Amniotic stem cell (primary cell): ENCODE data around the gene ANGPT4.
"Not testable (repeated sequence)": the region's sequence is repeated elsewhere in the genome, so short reads cannot be mapped to it uniquely, and the experiment has no call there.

Source experiments
- DNase-seq: peaks from one replicate; lab custom pipeline; 2025; lab: John Stamatoyannopoulos, UW

The ANGPT4 gene

DNA sequence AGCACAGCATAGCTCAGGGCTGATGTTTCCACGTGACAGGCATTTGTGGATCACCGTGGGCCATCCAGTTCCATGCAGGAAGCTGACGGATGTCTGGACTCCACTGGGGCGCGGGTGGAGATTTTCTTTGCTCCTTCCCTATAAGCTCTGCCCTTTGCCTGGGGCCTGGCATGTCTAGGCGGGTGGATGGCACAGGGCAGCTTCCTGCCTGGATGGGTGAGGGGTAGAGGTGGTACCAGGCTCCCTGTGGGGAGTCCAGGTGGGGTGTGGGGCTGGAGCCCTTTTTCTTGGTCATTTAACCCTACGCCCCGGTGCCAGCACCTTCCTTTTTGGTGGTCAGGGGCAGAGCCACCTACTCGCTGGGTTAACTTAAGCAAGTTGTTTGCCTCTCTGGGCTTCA, 72.2 kb downstream of the ANGPT4 start:
- no peak for DNase-seq

GRCh38 chr20:842547-842940, 73.6 kb downstream of the ANGPT4 start:
- no peak for DNase-seq

DNA sequence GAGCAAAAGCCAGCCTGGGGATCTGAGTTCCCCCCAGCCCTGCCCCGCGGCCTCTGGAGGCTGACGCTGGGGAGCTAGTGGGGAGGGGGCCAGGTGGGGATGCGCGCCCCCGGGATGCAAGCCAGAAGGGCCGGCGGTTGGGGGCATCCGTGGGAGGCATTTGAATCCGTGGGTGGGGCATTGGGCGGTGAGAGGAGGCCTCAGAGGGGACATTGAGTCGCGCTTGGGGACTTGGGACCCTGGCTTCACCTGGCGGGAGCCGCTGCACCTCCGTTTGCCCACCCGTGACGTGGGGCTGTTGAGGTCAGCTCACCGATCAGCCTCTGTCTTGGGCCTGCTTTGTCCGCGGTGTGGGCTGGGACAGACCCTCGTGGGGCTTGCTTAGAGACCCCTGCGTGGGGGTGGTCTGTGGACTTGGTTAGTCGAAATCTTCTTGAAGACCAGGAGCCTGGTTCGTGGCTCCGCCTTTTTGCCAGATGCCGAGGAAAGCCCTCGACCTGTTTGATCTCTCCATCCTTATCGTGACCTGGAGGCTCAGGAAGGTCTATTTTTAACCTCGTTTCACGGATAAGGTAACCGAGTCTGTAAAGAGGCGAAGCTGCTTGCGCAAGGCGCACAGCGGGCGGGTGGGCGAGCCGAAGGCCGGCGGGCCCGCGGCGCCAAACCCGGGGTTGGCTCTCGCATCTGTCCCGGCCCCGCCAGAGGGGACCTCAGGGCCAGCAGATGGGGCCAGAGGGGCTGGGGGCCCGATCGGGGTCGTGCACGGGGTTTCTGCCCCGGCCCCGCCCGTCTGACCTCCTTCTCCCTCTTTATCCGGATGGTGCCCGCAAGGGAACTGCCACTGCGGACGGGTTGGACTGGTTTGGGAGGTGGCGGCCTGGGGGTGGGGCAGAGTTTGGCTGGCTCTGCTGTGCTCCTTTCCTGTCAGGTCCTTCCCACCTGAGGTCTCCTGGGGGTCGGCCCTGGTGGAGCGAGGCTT, 74.3 kb downstream of the ANGPT4 start:
- no peak for DNase-seq

- DNase-seq, result no peak
These were observed 75.1 kb downstream of the ANGPT4 start for GRCh38 chr20:840858-841567.

GRCh38 chr20:840503-840857, 75.7 kb downstream of the ANGPT4 start:
- no peak for DNase-seq

DNA sequence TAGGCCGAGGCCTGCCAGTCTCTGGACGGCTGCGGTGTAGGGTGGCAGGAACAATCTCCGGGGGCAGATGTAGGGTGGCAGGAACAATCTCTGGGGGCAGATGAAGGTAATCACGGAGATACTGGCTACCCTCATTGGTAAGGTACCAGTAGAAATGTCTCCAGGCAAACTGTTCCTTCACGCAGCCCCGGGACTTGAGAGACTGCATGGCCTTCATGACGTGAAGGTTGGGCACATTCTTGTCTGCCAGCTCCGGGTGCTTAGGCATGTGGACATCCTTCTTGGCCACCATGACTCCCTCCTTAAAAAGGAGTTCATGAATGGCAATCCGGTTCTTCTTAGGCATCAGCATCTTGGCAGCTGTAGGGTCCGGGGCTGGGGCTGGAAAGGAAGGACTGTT, 76.5 kb downstream of the ANGPT4 start:
- DNase-seq, result no peak

- DNase-seq, result no peak
These were observed 77.1 kb downstream of the ANGPT4 start for GRCh38 chr20:839015-839414.

- DNase-seq, result no peak
These were observed 79.9 kb downstream of the ANGPT4 start for GRCh38 chr20:836190-836589.

DNA sequence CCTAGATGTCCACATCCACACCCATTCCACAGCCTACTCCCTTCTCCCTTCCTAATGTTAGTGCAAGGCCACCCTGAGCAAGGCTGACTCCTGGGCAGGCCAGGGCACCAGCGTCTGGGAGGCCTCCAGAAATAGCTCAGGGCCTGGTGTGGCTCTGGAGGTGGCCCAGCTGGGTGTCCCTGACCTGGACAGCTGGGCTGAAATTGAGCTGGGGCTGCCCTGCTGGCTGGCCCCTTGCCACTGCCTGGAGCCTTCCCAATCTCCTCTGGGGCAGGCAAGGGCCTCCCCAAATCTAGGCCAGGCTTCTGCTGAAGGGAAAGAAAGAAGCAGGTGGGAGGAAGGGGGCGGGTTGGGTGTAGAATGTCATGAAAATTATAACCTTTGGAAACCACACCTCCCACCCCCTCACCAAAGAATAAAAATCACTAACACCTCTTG, 80.5 kb downstream of the ANGPT4 start:
- no peak for DNase-seq

GRCh38 chr20:834151-834746, 81.9 kb downstream of the ANGPT4 start:
- DNase-seq, result no peak

DNA sequence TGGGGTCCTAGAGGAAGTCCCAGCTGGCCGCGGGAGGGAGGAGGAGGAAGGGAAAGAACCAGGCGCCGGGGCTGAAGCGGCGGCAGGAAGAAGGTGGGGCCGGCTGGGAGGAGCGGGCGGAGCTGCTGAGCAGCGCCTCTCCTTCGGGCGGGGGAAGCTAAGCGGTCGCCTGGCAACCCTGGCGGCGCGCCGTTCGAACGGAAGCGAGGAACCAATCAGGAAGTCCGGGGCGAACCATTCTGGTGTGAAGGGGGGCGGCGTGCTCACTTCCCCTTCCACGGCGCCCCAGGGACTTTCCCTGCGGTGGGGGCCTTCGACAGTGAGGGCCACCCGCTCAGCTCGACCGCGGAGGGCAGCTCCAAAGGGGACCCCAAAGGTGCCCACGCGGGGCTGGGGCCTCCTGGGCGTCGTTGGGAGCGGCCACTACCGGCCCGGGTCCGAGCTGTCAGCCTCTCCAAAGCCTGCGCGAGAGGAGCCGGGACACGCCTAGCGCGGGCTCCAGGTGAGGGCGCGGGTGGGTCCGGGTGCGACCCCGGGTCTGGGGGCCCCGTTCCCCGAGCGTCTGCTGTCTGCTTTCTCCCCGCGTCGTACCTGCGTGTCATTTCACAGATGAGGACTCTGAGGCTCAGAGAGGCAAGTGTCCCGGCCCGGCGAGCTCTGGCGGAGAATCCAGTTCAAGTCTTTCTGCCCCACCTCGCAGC, 82.5 kb downstream of the ANGPT4 start, which contains the start of gene FAM110A:
FAM110A (plus strand) TSS at position 266 of the 701 bp plus-strand sequence. CDS start 11,090 bp downstream, outside the sequence.
- peak; percentile 88 for DNase-seq

DNA sequence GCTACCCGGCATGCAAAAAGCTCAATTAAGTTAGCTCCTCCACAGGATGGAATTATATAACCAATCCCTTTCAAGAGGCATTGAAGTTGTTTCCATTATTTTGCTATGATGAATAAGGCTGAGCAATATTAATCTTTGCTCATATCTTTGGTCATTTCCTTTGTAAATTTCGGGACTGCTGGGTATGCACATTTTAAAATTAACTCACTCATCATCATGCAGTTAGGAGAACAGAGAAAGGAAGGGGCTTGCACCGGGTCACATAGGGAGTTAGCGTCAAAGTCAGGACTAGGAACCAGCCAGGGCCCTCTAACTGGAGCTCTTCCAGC, 83.0 kb downstream of the ANGPT4 start:
- no peak for DNase-seq

DNA sequence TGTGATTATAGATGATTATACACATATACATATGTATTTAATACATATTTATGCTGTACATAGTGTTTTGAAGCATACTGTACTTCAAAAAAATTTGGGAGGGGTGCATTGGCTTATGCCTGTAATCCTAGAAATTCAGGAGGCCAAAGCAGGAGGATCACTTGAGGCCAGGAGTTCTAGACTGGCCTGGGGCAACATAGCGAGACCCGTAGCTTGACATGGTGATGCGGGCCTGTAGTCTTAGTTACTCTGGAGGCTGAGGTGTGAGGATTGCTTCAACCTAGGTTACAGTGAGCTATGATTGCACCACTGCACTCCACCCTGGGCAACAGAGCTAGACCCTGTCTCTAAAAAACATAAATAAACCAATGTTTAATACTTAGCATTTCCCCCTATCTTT, 84.2 kb downstream of the ANGPT4 start:
- DNase-seq, result no peak

DNA sequence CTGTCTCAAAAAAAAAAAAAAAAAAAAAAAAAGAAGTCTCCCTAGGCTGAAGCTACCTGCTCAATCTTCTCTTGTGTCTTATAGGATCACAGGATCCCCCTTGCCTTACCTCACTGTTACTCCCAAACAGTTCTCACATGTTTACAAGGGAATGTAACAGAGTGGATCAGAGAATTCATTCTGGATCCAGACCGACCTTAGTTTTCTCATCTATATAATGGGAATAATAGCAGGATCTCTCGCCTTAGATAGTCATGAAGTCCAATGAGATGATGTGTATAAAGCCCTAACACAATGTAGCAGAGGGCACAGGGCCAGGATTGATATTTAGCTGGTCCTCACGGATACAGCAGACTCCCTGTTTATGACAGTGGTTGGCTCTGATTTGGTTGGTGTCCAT, 84.9 kb downstream of the ANGPT4 start:
- DNase-seq, result no peak

DNA sequence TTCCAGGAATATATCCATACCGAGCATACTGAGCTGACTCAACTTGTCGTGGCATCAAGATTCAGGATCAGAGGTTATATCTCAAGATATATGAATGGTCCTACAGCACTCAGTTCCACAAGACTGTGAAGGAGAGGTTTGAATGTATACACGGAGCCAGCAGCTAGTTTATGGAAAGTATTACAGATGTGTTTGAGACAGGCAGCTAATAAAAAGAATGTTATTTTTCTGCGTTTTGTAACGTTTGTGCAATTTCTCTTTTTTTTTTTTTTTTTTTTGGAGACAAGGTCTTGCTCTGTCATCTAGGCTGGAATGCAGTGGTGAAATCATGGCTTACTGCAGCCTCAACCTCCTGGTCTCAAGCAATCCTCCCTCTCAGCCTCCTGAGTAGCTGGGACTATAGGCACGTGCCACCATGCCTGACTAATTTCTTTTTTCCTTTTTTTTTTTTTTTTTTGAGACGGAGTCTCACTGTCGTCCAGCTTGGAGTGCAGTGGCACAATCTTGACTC, 86.1 kb downstream of the ANGPT4 start:
- DNase-seq, result no peak

DNA sequence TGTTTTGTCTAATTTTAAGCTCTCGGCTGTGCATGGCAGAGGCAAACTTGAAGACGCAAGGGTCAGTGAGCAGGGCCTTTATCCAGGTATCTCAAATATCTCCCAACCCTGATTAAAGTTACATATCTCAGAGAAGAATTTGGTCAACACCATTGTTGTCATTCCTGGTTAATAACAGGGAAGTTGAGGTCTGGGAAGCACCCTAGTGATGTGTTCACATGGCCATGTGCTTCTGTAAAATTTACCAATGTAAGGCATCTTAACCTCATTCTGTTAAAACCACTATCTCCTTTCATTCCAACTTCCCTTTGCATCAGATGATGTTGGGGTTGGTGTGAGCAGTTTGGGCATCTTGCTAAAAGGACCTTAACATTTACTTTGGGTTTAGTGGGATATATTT, 86.6 kb downstream of the ANGPT4 start:
- no peak for DNase-seq

GRCh38 chr20:828987-829386, 87.1 kb downstream of the ANGPT4 start:
- no peak for DNase-seq

DNA sequence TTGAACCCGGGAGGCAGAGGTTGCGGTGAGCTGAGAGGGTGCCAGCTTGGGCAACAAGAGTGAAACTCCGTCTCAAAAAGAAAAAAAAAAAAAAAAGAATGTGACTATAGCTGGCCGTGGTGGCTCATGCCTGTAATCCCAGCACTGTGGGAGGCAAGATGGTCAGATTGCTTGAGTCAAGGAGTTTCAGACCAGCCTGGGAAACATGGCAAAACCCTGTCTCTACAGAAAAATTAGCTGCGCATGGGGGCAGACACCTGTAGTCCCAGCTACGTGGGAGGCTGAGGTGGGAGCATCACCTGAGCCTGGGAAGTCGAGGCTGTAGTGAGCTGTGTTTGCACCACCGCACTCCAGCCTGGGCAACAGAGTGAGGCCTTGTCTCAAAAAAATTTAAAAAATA, 88.2 kb downstream of the ANGPT4 start:
- not testable (repeated sequence) for DNase-seq

- DNase-seq, result no peak
These were observed 89.3 kb downstream of the ANGPT4 start for GRCh38 chr20:826695-827323.

GRCh38 chr20:825710-826421, 90.3 kb downstream of the ANGPT4 start:
- DNase-seq, result no peak

DNA sequence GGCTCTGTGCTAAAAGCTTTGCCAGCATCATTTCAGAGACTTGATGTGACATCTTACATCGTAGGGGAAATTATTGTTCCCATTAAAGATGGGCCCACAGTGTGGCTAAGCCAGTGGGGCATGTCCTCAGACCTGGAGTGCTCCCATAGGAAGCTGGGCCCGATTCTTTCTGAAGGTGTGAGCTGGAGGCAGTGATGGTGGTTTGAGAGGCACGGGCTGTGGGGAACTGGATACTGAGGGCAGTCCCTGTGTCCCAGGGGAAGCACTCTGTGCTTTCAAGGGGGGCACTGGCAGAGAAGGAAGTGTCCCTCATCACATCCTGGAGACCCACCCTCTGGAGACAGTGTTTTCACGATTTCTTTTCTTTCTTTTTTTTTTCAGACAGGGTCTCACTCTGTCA, 91.2 kb downstream of the ANGPT4 start:
- no peak for DNase-seq
